K562 (cell line): ENCODE data around the gene ZNF277. TPM values are rescaled to one million over a fixed set of nuclear protein-coding genes. Genes with fewer than 3 reads are reported as not detected.
A peak's percentile ranks its signal among the peaks of the same experiment; 100 is the strongest.

Source experiments
- ATAC-seq: fragments of 200-7000 bp; cut with Tn5 transposase; 3 replicates; pipeline ENCODE4 v1.9.1; 2020; ENCODE audit warnings: moderate library complexity
- BruUV-seq: library from RNA; stranded (reverse); fragments of 400-500 nt; replicated peaks from 2 replicates; lab custom pipeline; 2021; lab: Mats Ljungman, UMichigan
- CTCF ChIA-PET: fragments of 300-600 bp; formaldehyde crosslinking; extraction: SDS; loops from one replicate; lab custom pipeline; 2021; ENCODE audit warnings: low intra/inter-chr PET ratio; lab: Yijun Ruan, JAX
- POLR2A ChIA-PET: fragments of 300-600, 350-650 bp; sonication (Branson Sonifier 250); formaldehyde crosslinking; extraction: SDS; loops from one replicate; lab custom pipeline; 2021; ENCODE audit warnings: antibody characterized with exemption, inconsistent platforms; lab: Yijun Ruan, JAX
- DNase-seq, 4 experiments: peaks; one replicate each; pipeline versions ENCODE4 v3.0.0 to v3.0.0-alpha.2; 2011 to 2018; ENCODE audit warnings: low spot score in 3 of 4, mixed read lengths in 3 of 4; ENCODE audit errors: extremely low read depth in 1 of 4
- FAIRE-seq: peaks from 2 replicates; lab custom pipeline; 2011; peaks lifted over from hg19 to GRCh38; lab: Jason Lieb, UNC
- H2AFZ ChIP-seq: 2 replicates; pipeline ENCODE4 v1.6.0; 2011; ENCODE audit warnings: low read depth, low read length, control low read depth, inconsistent platforms
- H3K27ac ChIP-seq: fragments of 200-600 bp; 3 replicates; pipeline ENCODE4 v1.8.0; 2011; ENCODE audit warnings: low read depth, mild to moderate bottlenecking, control low read depth, inconsistent platforms, low read length, moderate library complexity, mixed read lengths; ENCODE audit errors: extremely low read depth
- H3K27me3 ChIP-seq, 2 experiments: fragments of 300-600 bp in 1 of 2; 2 replicates in 1 of 2; 3 replicates in 1 of 2; pipeline versions ENCODE4 v1.6.0 to v1.8.0; 2011; ENCODE audit warnings: inconsistent platforms in 2 of 2, low read length in 2 of 2, mild to moderate bottlenecking in 1 of 2, mixed read lengths in 1 of 2, moderate library complexity in 1 of 2; ENCODE audit not compliant: control insufficient read depth in 2 of 2, insufficient read depth in 2 of 2
- H3K36me3 ChIP-seq: fragments of 300-600 bp; 3 replicates; pipeline ENCODE4 v1.8.0; 2011; ENCODE audit warnings: mild to moderate bottlenecking, low read length, inconsistent platforms; ENCODE audit not compliant: control insufficient read depth, insufficient read depth
- H3K4me1 ChIP-seq, 2 experiments: fragments of 200-600 bp in 1 of 2; replicated peaks in 1 of 2; 2 replicates in 1 of 2; 3 replicates in 1 of 2; pipeline versions ENCODE4 v1.5.1 to v1.8.0; 2011; ENCODE audit warnings: inconsistent platforms in 2 of 2, low read length in 2 of 2, mild to moderate bottlenecking in 1 of 2, mixed read lengths in 1 of 2, moderate library complexity in 1 of 2; ENCODE audit not compliant: control insufficient read depth in 2 of 2, insufficient read depth in 2 of 2
- H3K4me2 ChIP-seq: 2 replicates; pipeline ENCODE4 v1.6.1; 2011; ENCODE audit warnings: low read length, control low read depth, inconsistent platforms, mixed read lengths; ENCODE audit not compliant: insufficient read depth
- H3K4me3 ChIP-seq: fragments of 200-600 bp; sonication (generic), shearing (Covaris generic); 2 replicates; pipeline ENCODE4 v1.5.1; 2016; ENCODE audit warnings: control low read depth, inconsistent platforms
- H3K79me2 ChIP-seq: fragments of 200-600 bp; 3 replicates; pipeline ENCODE4 v1.8.0; 2011; ENCODE audit warnings: low read length, inconsistent platforms; ENCODE audit not compliant: control insufficient read depth, insufficient read depth
- H3K9ac ChIP-seq, 2 experiments: 2 replicates each; pipeline versions ENCODE4 v1.6.0 to v1.6.1; 2011; ENCODE audit warnings: low read depth in 2 of 2, low read length in 2 of 2, control low read depth in 1 of 2, inconsistent platforms in 1 of 2, mild to moderate bottlenecking in 1 of 2, mixed read lengths in 1 of 2; ENCODE audit not compliant: insufficient read depth in 1 of 2
- H3K9me1 ChIP-seq: one replicate; pipeline ENCODE4 v1.6.0; 2011; ENCODE audit warnings: inconsistent platforms, mild to moderate bottlenecking, low read length, moderate library complexity; ENCODE audit not compliant: control insufficient read depth, insufficient read depth
- H3K9me3 ChIP-seq: replicated peaks from 2 replicates; pipeline ENCODE4 v1.5.1; 2011; ENCODE audit warnings: low read depth, low read length, inconsistent platforms; ENCODE audit not compliant: control insufficient read depth, insufficient read depth
- H4K20me1 ChIP-seq: replicated peaks from 2 replicates; pipeline ENCODE4 v1.6.1; 2011; ENCODE audit warnings: low read length, inconsistent platforms, mixed read lengths; ENCODE audit not compliant: control insufficient read depth, insufficient read depth
- CBFA2T2 ChIP-seq: fragments of 450-650 bp; conservative IDR thresholded peaks from 2 replicates; pipeline ENCODE4 v1.6.1; 2017; ENCODE audit warnings: mild to moderate bottlenecking
- GMEB1 ChIP-seq: fragments of 250-450 bp; sonication (Bioruptor Pico); IDR thresholded peaks from 2 replicates; pipeline ENCODE4 v1.4.0; 2020; ENCODE audit warnings: mild to moderate bottlenecking
- MEIS2 ChIP-seq: fragments of 450-650 bp; IDR thresholded peaks from 2 replicates; pipeline ENCODE4 v1.6.1; 2014; ENCODE audit warnings: mild to moderate bottlenecking; ENCODE audit not compliant: partially characterized antibody
- PYGO2 ChIP-seq: fragments of 450-650 bp; IDR thresholded peaks from 2 replicates; pipeline ENCODE4 v1.6.1; 2016; ENCODE audit warnings: mild to moderate bottlenecking, missing genetic modification characterization, moderate library complexity, missing compliant biosample characterization
- TBP ChIP-seq: optimal IDR thresholded peaks from 2 replicates; pipeline ENCODE3; 2011; ENCODE audit warnings: low read depth, low read length, improper control_type of control experiment
- ZNF277 ChIP-seq: fragments of 250-450 bp; sonication (Bioruptor Pico); IDR thresholded peaks from 2 replicates; pipeline ENCODE4 v1.8.0; 2022; ENCODE audit warnings: inconsistent platforms, mild to moderate bottlenecking, moderate library complexity, borderline replicate concordance
- ZNF584 ChIP-seq: fragments of 200-800 bp; sonication (Bioruptor generic); IDR thresholded peaks from 2 replicates; pipeline ENCODE4 v1.6.1; 2016; ENCODE audit warnings: low read depth, mild to moderate bottlenecking, missing genetic modification characterization, missing compliant biosample characterization
- ZZZ3 ChIP-seq: fragments of 450-650 bp; IDR thresholded peaks from 2 replicates; pipeline ENCODE4 v1.6.1; 2016; ENCODE audit warnings: antibody characterized with exemption, mild to moderate bottlenecking, moderate library complexity
- WGBS: fragments of 100-300 bp; shearing (Covaris generic); methylation state at CpG from one replicate; pipeline ENCODE4 v1.1.6; 2016; ENCODE audit warnings: low coverage, mixed read lengths; ENCODE audit not compliant: insufficient coverage; ENCODE audit errors: missing lambda C conversion rate; 5-methylcytosine and 5-hydroxymethylcytosine counted together
- in situ Hi-C: fragments of 300-500 bp; cut with MboI; formaldehyde crosslinking; loops from 4 replicates; pipeline ENCODE4 v1.15.0; 2018; ENCODE audit warnings: inconsistent platforms, mixed read lengths
- intact Hi-C: fragments of 100-400 bp; cut with micrococcal nuclease; formaldehyde crosslinking; loops from 2 replicates; pipeline ENCODE4 v1.14.2; 2022
- polyA plus RNA-seq, 8 experiments: library from polyadenylated mRNA; depleted of rRNA in 4 of 8; stranded (reverse) in 5 of 8; unstranded in 3 of 8; fragments of >200 nt; fragmentation: Nextera tagmentation in 2 of 8; fragmentation: Illumina TruSeq in 1 of 8; extraction: Ambion mirVana in 2 of 8; extraction: Trizol in 1 of 8; gene quantifications; 2 replicates each; pipeline versions ENCODE4 v1.2.1 to v1.2.3, GENCODE V29; 2011 to 2014; ENCODE audit warnings: inconsistent platforms in 1 of 8, missing spikeins in 1 of 8
- total RNA-seq, 7 experiments: library from RNA; depleted of rRNA in 6 of 7; stranded (reverse); fragments of >200 nt in 6 of 7; fragmentation: Illumina TruSeq in 2 of 7; extraction: Trizol in 2 of 7; gene quantifications; 2 replicates each; pipeline versions ENCODE4 v1.2.1 to v1.2.3, GENCODE V29; 2011 to 2021; ENCODE audit warnings: low replicate concordance in 1 of 7

ZNF277 gene
- total and polyA plus RNA-seq, 9 of the 15 experiments (the other 6 are each of a cell fraction or from before 2014, with no cell fraction given) = 18.8 to 33.5 (median 27.7) TPM

- TF ChIP-seq GMEB1 (CRISPR knock-in tag) = no peak
- TF ChIP-seq CBFA2T2 = peak; percentile 54
- no peak for TF ChIP-seq MEIS2
Observed at GRCh38 chr7:112282476-112283188, 76.1 kb downstream of the ZNF277 start (continued).

GRCh38 chr7:112283382-112283910 lies 77.0 kb downstream of the ZNF277 start:
- H3K9me1 ChIP-seq = no peaks in the 10 kb centered on the region
- CTCF ChIA-PET = no interaction called here
- H3K4me3 ChIP-seq = no peak overlapping the region
- H4K20me1 ChIP-seq = no peaks in the 10 kb centered on the region
- POLR2A ChIA-PET = no interaction called here
- no peak overlapping the region for H3K27ac ChIP-seq
- H3K36me3 ChIP-seq = no peaks in the 10 kb centered on the region
- 56% methylated on average over 4 of the region's 4 CpGs for WGBS
- FAIRE-seq (no peak), ATAC-seq (no peak), DNase-seq (no peak)
- intact Hi-C loops = no loop called here
- H3K4me1 ChIP-seq = peaks cover 3 to 9% of the 10 kb centered on the region in 2 experiments; a peak in 2 of 5 replicates
- no TSS peak for BruUV-seq
- no peak overlapping the region for H2AFZ ChIP-seq
- no peaks in the 10 kb centered on the region for H3K9me3 ChIP-seq
- no peak overlapping the region for H3K9ac ChIP-seq
- H3K27me3 ChIP-seq = no peaks in the 10 kb centered on the region
- no peaks in the 10 kb centered on the region for H3K79me2 ChIP-seq
- H3K4me2 ChIP-seq = no peak overlapping the region
- TF ChIP-seq TBP (no peak), ZNF584 (CRISPR knock-in tag) (no peak), ZNF277 (CRISPR knock-in tag) (peak; percentile 65; the same call in 1 of the 2 replicates), PYGO2 (tag) (no peak), ZZZ3 (no peak)
- in situ Hi-C loops = no loop called here
